Keratinocyte (primary cell): Measurements from ENCODE around the gene CD37. TPM values are rescaled to one million over a fixed set of nuclear protein-coding genes. Genes with fewer than 3 reads are reported as not detected.
"Not testable (repeated sequence)": the region's sequence is repeated elsewhere in the genome, so short reads cannot be mapped to it uniquely, and the experiment has no call there.

ENCODE experiments used
- DNase-seq: peaks from one replicate; pipeline ENCODE4 v3.0.0-alpha.2; 2011; ENCODE audit warnings: low read depth, missing footprints, low spot score
- FAIRE-seq: peaks from 2 replicates; lab custom pipeline; 2011; peaks lifted over from hg19 to GRCh38; lab: Jason Lieb, UNC
- H2AFZ ChIP-seq: 2 replicates; pipeline ENCODE4 v1.6.0; 2012; ENCODE audit warnings: low read length, control low read depth, inconsistent platforms; ENCODE audit not compliant: control insufficient read depth
- H3K27ac ChIP-seq: 2 replicates; pipeline ENCODE4 v1.5.1; 2011; ENCODE audit warnings: low read length; ENCODE audit not compliant: control insufficient read depth, insufficient read depth
- H3K27me3 ChIP-seq: 3 replicates; pipeline ENCODE4 v1.6.0; 2011; ENCODE audit warnings: low read length; ENCODE audit not compliant: control insufficient read depth, insufficient read depth; ENCODE audit errors: extremely low read depth
- H3K36me3 ChIP-seq, 2 experiments: 2 replicates in 1 of 2; 3 replicates in 1 of 2; pipeline ENCODE4 v1.5.1; 2011; ENCODE audit warnings: low read length in 2 of 2, mild to moderate bottlenecking in 1 of 2; ENCODE audit not compliant: control insufficient read depth in 2 of 2, insufficient read depth in 2 of 2; ENCODE audit errors: extremely low read depth in 1 of 2
- H3K4me1 ChIP-seq: 3 replicates; pipeline ENCODE4 v1.5.1; 2011; ENCODE audit warnings: low read length; ENCODE audit not compliant: control insufficient read depth, insufficient read depth; ENCODE audit errors: extremely low read depth
- H3K4me2 ChIP-seq: 3 replicates; pipeline ENCODE4 v1.6.0; 2011; ENCODE audit warnings: low read depth, low read length; ENCODE audit not compliant: control insufficient read depth, insufficient read depth; ENCODE audit errors: extremely low read depth
- H3K4me3 ChIP-seq, 3 experiments: fragments of 200-600 bp in 1 of 3; sonication (generic) in 1 of 3; 2 replicates in 2 of 3; 3 replicates in 1 of 3; pipeline ENCODE4 v1.5.1; 2011 to 2016; ENCODE audit warnings: low read length in 3 of 3, mild to moderate bottlenecking in 3 of 3, control low read depth in 2 of 3, inconsistent platforms in 1 of 3, low read depth in 1 of 3, mixed read lengths in 1 of 3, mixed run types in 1 of 3, moderate library complexity in 1 of 3; ENCODE audit not compliant: control insufficient read depth in 2 of 3, insufficient read depth in 2 of 3; ENCODE audit errors: extremely low read depth in 1 of 3
- H3K79me2 ChIP-seq: 2 replicates; pipeline ENCODE4 v1.6.0; 2012; ENCODE audit warnings: low read length; ENCODE audit not compliant: control insufficient read depth, insufficient read depth
- H3K9ac ChIP-seq: 3 replicates; pipeline ENCODE4 v1.6.0; 2011; ENCODE audit warnings: low read length; ENCODE audit not compliant: control insufficient read depth, insufficient read depth; ENCODE audit errors: extremely low read depth
- H3K9me1 ChIP-seq: 3 replicates; pipeline ENCODE4 v1.6.0; 2011; ENCODE audit warnings: low read length; ENCODE audit not compliant: control insufficient read depth, insufficient read depth; ENCODE audit errors: extremely low read depth
- H3K9me3 ChIP-seq: 2 replicates; pipeline ENCODE4 v1.5.1; 2012; ENCODE audit warnings: low read depth, low read length; ENCODE audit not compliant: control insufficient read depth
- H4K20me1 ChIP-seq: 3 replicates; pipeline ENCODE4 v1.6.0; 2011; ENCODE audit warnings: low read length; ENCODE audit not compliant: control insufficient read depth, insufficient read depth; ENCODE audit errors: extremely low read depth
- CTCF ChIP-seq, 3 experiments: IDR thresholded peaks in 1 of 3; conservative IDR thresholded peaks in 1 of 3; optimal IDR thresholded peaks in 1 of 3; 2 replicates in 2 of 3; 3 replicates in 1 of 3; pipeline versions ENCODE3 to v1.5.1; 2011; ENCODE audit warnings: low read length in 3 of 3, mild to moderate bottlenecking in 3 of 3, moderate library complexity in 2 of 3, control low read depth in 1 of 3, inconsistent platforms in 1 of 3; ENCODE audit not compliant: insufficient read depth in 2 of 3; ENCODE audit errors: extremely low read depth in 1 of 3
- EZH2 ChIP-seq: IDR thresholded peaks from one replicate; pipeline ENCODE4 v1.6.1; 2012; ENCODE audit warnings: inconsistent platforms, mild to moderate bottlenecking, low read length, moderate library complexity
- dilution Hi-C: fragments of 300-500 bp; cut with MboI; formaldehyde crosslinking; loops from one replicate; pipeline ENCODE4 v1.7.0; 2020; ENCODE audit warnings: low sequenced_read_pairs; ENCODE audit not compliant: extremely low pct_ligation_motif_present
- polyA plus RNA-seq, 5 experiments: library from polyadenylated mRNA; depleted of rRNA in 3 of 5; stranded (reverse) in 3 of 5; stranded (forward) in 1 of 5; unstranded in 1 of 5; fragments of >200 nt; gene quantifications; 1 replicate in 1 of 5; 2 replicates in 3 of 5; 3 replicates in 1 of 5; pipeline versions ENCODE4 v1.2.1 to v1.2.3, GENCODE V29; 2011 to 2012; ENCODE audit warnings: missing spikeins in 2 of 5, low read depth in 1 of 5, low replicate concordance in 1 of 5

CD37 gene
- polyA plus RNA-seq, 1 donor (not counting 4 experiments of a cell fraction or from before 2014, with no cell fraction given): not detected

GRCh38 chr19:49371184-49371583, 36.0 kb downstream of the CD37 start:
- H2AFZ ChIP-seq: no peak overlapping the region
- no peaks in the 10 kb centered on the region for H3K9me1 ChIP-seq
- no peaks in the 10 kb centered on the region for H3K79me2 ChIP-seq
- H3K27ac ChIP-seq: no peak overlapping the region
- no peaks in the 10 kb centered on the region for H4K20me1 ChIP-seq
- FAIRE-seq: no peak
- no peak overlapping the region for H3K4me2 ChIP-seq
- no peaks in the 10 kb centered on the region for H3K4me1 ChIP-seq
- dilution Hi-C loops: no loop called here
- H3K36me3 ChIP-seq: no peaks in the 10 kb centered on the region
- TF ChIP-seq CTCF (optimal IDR thresholded peaks at IDR 0.05 in 1 of 3, IDR thresholded peaks at IDR 0.05 in 1 of 3, conservative IDR thresholded peaks at IDR 0.05 in 1 of 3; ENCODE audit: extremely low read depth in 1 of 3, insufficient read depth in 2 of 3, low read length in 3 of 3) (no peak), EZH2 (no peak)
- peaks cover 9% of the 10 kb centered on the region for H3K9me3 ChIP-seq
- H3K9ac ChIP-seq: no peak overlapping the region
- H3K27me3 ChIP-seq: no peaks in the 10 kb centered on the region
- DNase-seq: no peak
- H3K4me3 ChIP-seq: no peak overlapping the region

- H3K4me1 ChIP-seq, H2AFZ ChIP-seq, H3K79me2 ChIP-seq, H3K9me1 ChIP-seq, H3K4me2 ChIP-seq, DNase-seq, FAIRE-seq, H3K27ac ChIP-seq, dilution Hi-C loops, H3K9me3 ChIP-seq, H3K9ac ChIP-seq, H3K36me3 ChIP-seq, H3K4me3 ChIP-seq, H3K27me3 ChIP-seq, H4K20me1 ChIP-seq: not testable (repeated sequence)
These were observed 38.0 kb downstream of the CD37 start for GRCh38 chr19:49373174-49373573.
